PC-3 (cell line): ENCODE data around the gene PURA.

Experiments
- CTCF ChIP-seq: fragments of 300-600 bp; sonication (generic); conservative IDR thresholded peaks from 2 replicates; pipeline ENCODE4 v1.5.1; 2017; ENCODE audit warnings: antibody characterized with exemption, low read depth, mild to moderate bottlenecking, low read length
- EZH2 ChIP-seq: fragments of 300-600 bp; sonication (generic); IDR thresholded peaks from one replicate; pipeline ENCODE4 v1.6.1; 2017; ENCODE audit warnings: antibody characterized with exemption, mild to moderate bottlenecking, low read length; ENCODE audit not compliant: unreplicated experiment
- EZH2phosphoT487 ChIP-seq: fragments of 300-600 bp; sonication (generic); IDR thresholded peaks from 2 replicates; pipeline ENCODE4 v1.6.1; 2018; ENCODE audit warnings: mild to moderate bottlenecking, antibody characterized with exemption, low read length, borderline replicate concordance

- TF ChIP-seq CTCF = no peak
- no peak for TF ChIP-seq EZH2phosphoT487
- no peak for TF ChIP-seq EZH2
Measured at GRCh38 chr5:140114341-140115185, 654 bp downstream of the PURA start.
